ENCODE measurements around the gene NDN. TPM values are rescaled to one million over a fixed set of nuclear protein-coding genes. Genes with fewer than 3 reads are reported as not detected.

NDN gene
- total RNA-seq, 1 experiment from 2014 or later: not detected

DNA sequence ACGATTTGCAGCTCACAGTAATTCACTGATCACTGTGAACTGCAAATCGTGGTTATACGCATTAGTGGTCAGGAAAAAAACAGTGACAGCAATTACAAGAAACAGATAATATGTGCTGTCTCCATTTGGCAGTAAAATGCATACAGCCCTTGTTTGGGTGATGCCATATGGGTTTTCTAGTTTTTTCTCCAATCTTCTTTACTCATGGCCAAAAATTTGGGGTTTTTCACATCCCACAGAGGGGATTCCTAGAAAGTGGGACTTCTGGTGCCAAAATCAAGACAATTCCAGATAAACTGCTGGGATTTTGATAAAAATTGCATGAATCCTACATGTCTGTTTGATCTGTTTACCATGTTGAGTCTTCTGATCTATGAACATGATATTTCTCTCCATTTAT lies 15.6 kb downstream of the NDN start:
- no peak overlapping the region for H3K27ac Mint-ChIP-seq (ENCODE audit: unreplicated experiment)
- ChIA-PET POLR2A (no interaction called here), CTCF (no interaction called here)
- DNase-seq: no peak
- Histone ChIP-seq H3K36me3 (ENCODE audit: control insufficient read depth, insufficient read depth, low read length) (no peaks in the 10 kb centered on the region), H3K4me1 (no peaks in the 10 kb centered on the region), H3K9me3 (no peaks in the 10 kb centered on the region; the same call in none of the 2 replicates), H3K4me3 (ENCODE audit: low read depth, low read length) (no peak overlapping the region), H3K27me3 (replicated peaks; ENCODE audit: control insufficient read depth, insufficient read depth, low read length) (no peaks in the 10 kb centered on the region)
- no peaks in the 10 kb centered on the region for H3K4me1 Mint-ChIP-seq (ENCODE audit: low read depth, unreplicated experiment)
- no peaks in the 10 kb centered on the region for H3K36me3 Mint-ChIP-seq (ENCODE audit: insufficient read depth, unreplicated experiment)
- H3K9me3 Mint-ChIP-seq (ENCODE audit: unreplicated experiment): no peaks in the 10 kb centered on the region
- H3K27me3 Mint-ChIP-seq (ENCODE audit: insufficient read depth, unreplicated experiment): peaks cover 3% of the 10 kb centered on the region
- BruUV-seq (replicated peaks): no TSS peak
- intact Hi-C loops (cut with micrococcal nuclease; ENCODE audit: unreplicated experiment): no loop called here
- TF ChIP-seq, protein P1, sequence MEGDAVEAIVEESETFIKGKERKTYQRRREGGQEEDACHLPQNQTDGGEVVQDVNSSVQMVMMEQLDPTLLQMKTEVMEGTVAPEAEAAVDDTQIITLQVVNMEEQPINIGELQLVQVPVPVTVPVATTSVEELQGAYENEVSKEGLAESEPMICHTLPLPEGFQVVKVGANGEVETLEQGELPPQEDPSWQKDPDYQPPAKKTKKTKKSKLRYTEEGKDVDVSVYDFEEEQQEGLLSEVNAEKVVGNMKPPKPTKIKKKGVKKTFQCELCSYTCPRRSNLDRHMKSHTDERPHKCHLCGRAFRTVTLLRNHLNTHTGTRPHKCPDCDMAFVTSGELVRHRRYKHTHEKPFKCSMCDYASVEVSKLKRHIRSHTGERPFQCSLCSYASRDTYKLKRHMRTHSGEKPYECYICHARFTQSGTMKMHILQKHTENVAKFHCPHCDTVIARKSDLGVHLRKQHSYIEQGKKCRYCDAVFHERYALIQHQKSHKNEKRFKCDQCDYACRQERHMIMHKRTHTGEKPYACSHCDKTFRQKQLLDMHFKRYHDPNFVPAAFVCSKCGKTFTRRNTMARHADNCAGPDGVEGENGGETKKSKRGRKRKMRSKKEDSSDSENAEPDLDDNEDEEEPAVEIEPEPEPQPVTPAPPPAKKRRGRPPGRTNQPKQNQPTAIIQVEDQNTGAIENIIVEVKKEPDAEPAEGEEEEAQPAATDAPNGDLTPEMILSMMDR (IDR thresholded peaks at IDR 0.05; ENCODE audit: insufficient read depth in 1 of 2, low read depth in 1 of 2, low read length in 1 of 2, severe bottlenecking in 1 of 2, unreplicated experiment in 1 of 2): no peak
- H3K4me3 Mint-ChIP-seq (ENCODE audit: unreplicated experiment): no peak overlapping the region

DNA sequence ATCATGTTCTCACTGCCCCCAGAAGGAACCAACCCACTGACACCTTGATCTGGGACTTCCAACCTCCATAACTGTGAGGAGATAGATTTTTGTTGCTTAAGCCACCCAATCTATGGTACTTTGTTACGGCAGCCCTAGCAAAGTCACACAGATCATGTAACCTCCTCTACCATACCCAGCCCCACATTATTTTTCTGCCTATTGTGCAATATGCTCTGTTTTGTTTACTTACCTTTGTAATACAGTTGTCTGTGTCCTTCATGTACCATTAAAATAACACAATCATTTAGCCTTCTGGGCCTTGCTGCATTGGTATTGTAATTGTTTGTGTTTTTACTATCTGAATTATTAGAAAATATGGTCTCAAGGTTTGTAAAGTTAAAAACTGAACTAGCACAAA lies 16.1 kb downstream of the NDN start:
- no peak overlapping the region for H3K4me3 ChIP-seq (ENCODE audit: low read depth, low read length)
- no peaks in the 10 kb centered on the region for H3K4me1 ChIP-seq
- intact Hi-C loops (cut with micrococcal nuclease; ENCODE audit: unreplicated experiment): no loop called here
- TF ChIP-seq, protein P1 (IDR thresholded peaks at IDR 0.05; ENCODE audit: insufficient read depth in 1 of 2, low read depth in 1 of 2, low read length in 1 of 2, severe bottlenecking in 1 of 2, unreplicated experiment in 1 of 2): no peak
- H3K4me3 Mint-ChIP-seq (ENCODE audit: unreplicated experiment): no peak overlapping the region
- ChIA-PET CTCF (no interaction called here), POLR2A (no interaction called here)
- no peaks in the 10 kb centered on the region for H3K36me3 ChIP-seq (ENCODE audit: control insufficient read depth, insufficient read depth, low read length)
- peaks cover 3% of the 10 kb centered on the region for H3K27me3 Mint-ChIP-seq (ENCODE audit: insufficient read depth, unreplicated experiment)
- BruUV-seq (replicated peaks): no TSS peak
- no peaks in the 10 kb centered on the region for H3K4me1 Mint-ChIP-seq (ENCODE audit: low read depth, unreplicated experiment)
- H3K9me3 Mint-ChIP-seq (ENCODE audit: unreplicated experiment): no peaks in the 10 kb centered on the region
- H3K27ac Mint-ChIP-seq (ENCODE audit: unreplicated experiment): no peak overlapping the region
- no peaks in the 10 kb centered on the region for H3K27me3 ChIP-seq (replicated peaks; ENCODE audit: control insufficient read depth, insufficient read depth, low read length)
- no peak for DNase-seq
- H3K9me3 ChIP-seq: no peaks in the 10 kb centered on the region; the same call in none of the 2 replicates
- no peaks in the 10 kb centered on the region for H3K36me3 Mint-ChIP-seq (ENCODE audit: insufficient read depth, unreplicated experiment)

DNA sequence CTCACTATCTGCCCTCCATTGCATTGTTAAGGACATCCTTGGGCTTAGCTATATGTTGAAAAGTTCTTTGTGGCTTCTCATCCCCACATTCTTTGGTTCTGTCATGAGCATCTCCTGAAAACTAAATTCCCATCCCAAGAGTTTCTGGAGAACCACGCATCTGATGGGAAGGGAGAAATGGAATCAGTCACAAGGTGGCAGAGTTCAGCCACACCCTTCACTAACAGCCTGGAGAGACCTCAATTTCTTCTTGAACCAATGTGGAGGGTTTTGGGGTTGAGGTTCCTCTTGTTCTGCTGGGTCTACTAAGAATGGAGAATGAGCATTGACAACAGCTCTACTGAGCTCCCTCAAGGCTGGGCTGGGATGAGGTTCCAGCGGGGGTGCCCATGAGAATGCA lies 23.9 kb downstream of the NDN start:
- TF ChIP-seq, protein P1 (IDR thresholded peaks at IDR 0.05; ENCODE audit: insufficient read depth in 1 of 2, low read depth in 1 of 2, low read length in 1 of 2, severe bottlenecking in 1 of 2, unreplicated experiment in 1 of 2): no peak
- H3K4me3 ChIP-seq (ENCODE audit: low read depth, low read length): no peak overlapping the region
- BruUV-seq (replicated peaks): no TSS peak
- Mint-ChIP-seq H3K27me3 (ENCODE audit: insufficient read depth, unreplicated experiment) (peaks cover 3% of the 10 kb centered on the region), H3K4me1 (ENCODE audit: low read depth, unreplicated experiment) (no peaks in the 10 kb centered on the region), H3K4me3 (ENCODE audit: unreplicated experiment) (no peak overlapping the region), H3K9me3 (ENCODE audit: unreplicated experiment) (no peaks in the 10 kb centered on the region), H3K27ac (ENCODE audit: unreplicated experiment) (no peak overlapping the region), H3K36me3 (ENCODE audit: insufficient read depth, unreplicated experiment) (no peaks in the 10 kb centered on the region)
- intact Hi-C loops (cut with micrococcal nuclease; ENCODE audit: unreplicated experiment): no loop called here
- no peak for DNase-seq
- no peaks in the 10 kb centered on the region for H3K27me3 ChIP-seq (replicated peaks; ENCODE audit: control insufficient read depth, insufficient read depth, low read length)
- H3K4me1 ChIP-seq: 0 out of 2 replicates have a peak, but pooled peaks cover 6% of the 10 kb centered on the region
- POLR2A ChIA-PET: no interaction called here
- H3K36me3 ChIP-seq (ENCODE audit: control insufficient read depth, insufficient read depth, low read length): no peaks in the 10 kb centered on the region
- peaks cover 4% of the 10 kb centered on the region; the same call in 1 of the 2 replicates for H3K9me3 ChIP-seq
- CTCF ChIA-PET: no interaction called here

Data from Caco-2 (cell line).